WTC11 (cell line): Measurements from ENCODE around the gene ARL8A. TPM values are rescaled to one million over a fixed set of nuclear protein-coding genes. Genes with fewer than 3 reads are reported as not detected.
"Not testable (repeated sequence)": the region's sequence is repeated elsewhere in the genome, so short reads cannot be mapped to it uniquely, and the experiment has no call there.

ENCODE experiments used
- ATAC-seq: fragments of 200-7000 bp; cut with Tn5 transposase; 2 replicates; pipeline ENCODE4 v1.10.0; 2021; ENCODE audit warnings: mild to moderate bottlenecking, moderate library complexity
- CTCF ChIA-PET: fragments of 300-600 bp; sonication (Branson Sonifier 250); formaldehyde crosslinking; loops from one replicate; lab custom pipeline; 2021; ENCODE audit warnings: antibody characterized with exemption; lab: Charles Lee
- POLR2A ChIA-PET: fragments of 350-600 bp; sonication (Branson Sonifier 250); formaldehyde crosslinking; loops from one replicate; lab custom pipeline; 2021; ENCODE audit warnings: antibody characterized with exemption; lab: Charles Lee
- DNase-seq: peaks from one replicate; pipeline ENCODE4 v3.0.0; 2021; ENCODE audit warnings: low spot score
- H3K27ac Mint-ChIP-seq: 2 replicates; pipeline ENCODE4 v1.8.0; 2021; ENCODE audit warnings: mixed read lengths
- H3K27me3 Mint-ChIP-seq: 2 replicates; pipeline ENCODE4 v1.8.0; 2021; ENCODE audit warnings: low read depth, mild to moderate bottlenecking, moderate library complexity, mixed read lengths
- H3K36me3 Mint-ChIP-seq: 2 replicates; pipeline ENCODE4 v1.8.0; 2021; ENCODE audit warnings: mixed read lengths
- H3K4me1 Mint-ChIP-seq: 2 replicates; pipeline ENCODE4 v1.8.0; 2022; ENCODE audit warnings: mixed read lengths
- H3K4me3 Mint-ChIP-seq: 2 replicates; pipeline ENCODE4 v1.8.0; 2021; ENCODE audit warnings: mild to moderate bottlenecking, moderate library complexity, mixed read lengths
- H3K9me3 Mint-ChIP-seq: 2 replicates; pipeline ENCODE4 v1.8.0; 2021; ENCODE audit warnings: mixed read lengths
- CREM ChIP-seq: sonication (generic); formaldehyde crosslinking; IDR thresholded peaks from 2 replicates; pipeline ENCODE4 v1.8.1; 2022; ENCODE audit warnings: mild to moderate bottlenecking, missing genetic modification reagents, moderate library complexity
- FOXP4 ChIP-seq: sonication (generic); formaldehyde crosslinking; IDR thresholded peaks from 2 replicates; pipeline ENCODE4 v1.8.0; 2022; ENCODE audit warnings: mild to moderate bottlenecking, missing genetic modification reagents
- GABPB1 ChIP-seq: sonication (generic); formaldehyde crosslinking; IDR thresholded peaks from 2 replicates; pipeline ENCODE4 v1.8.1; 2023; ENCODE audit warnings: mild to moderate bottlenecking, missing genetic modification reagents
- GTF2I ChIP-seq: fragments of 250-450 bp; sonication (Bioruptor Pico); conservative IDR thresholded peaks from 2 replicates; pipeline ENCODE4 v1.4.0; 2021; ENCODE audit warnings: mild to moderate bottlenecking
- IRF1 ChIP-seq: sonication (generic); formaldehyde crosslinking; IDR thresholded peaks from 2 replicates; pipeline ENCODE4 v1.8.0; 2023; ENCODE audit warnings: missing genetic modification reagents
- MLX ChIP-seq: sonication (generic); formaldehyde crosslinking; IDR thresholded peaks from 2 replicates; pipeline ENCODE4 v1.8.1; 2023; ENCODE audit warnings: mild to moderate bottlenecking, missing genetic modification reagents, moderate library complexity
- NR1H2 ChIP-seq: sonication (generic); formaldehyde crosslinking; IDR thresholded peaks from 2 replicates; pipeline ENCODE4 v1.9.0; 2021; ENCODE audit warnings: mild to moderate bottlenecking, moderate library complexity, missing genetic modification reagents
- PRDM15 ChIP-seq: sonication (generic); formaldehyde crosslinking; IDR thresholded peaks from 2 replicates; pipeline ENCODE4 v1.8.0; 2022; ENCODE audit warnings: missing genetic modification reagents
- SMAD3 ChIP-seq: sonication (generic); formaldehyde crosslinking; IDR thresholded peaks from 2 replicates; pipeline ENCODE4 v1.8.0; 2022; ENCODE audit warnings: missing genetic modification reagents, mild to moderate bottlenecking, borderline replicate concordance
- SMAD4 ChIP-seq: sonication (generic); formaldehyde crosslinking; IDR thresholded peaks from 2 replicates; pipeline ENCODE4 v1.8.0; 2022; ENCODE audit warnings: mild to moderate bottlenecking, missing genetic modification reagents
- USF1 ChIP-seq: sonication (generic); formaldehyde crosslinking; IDR thresholded peaks from 2 replicates; pipeline ENCODE4 v1.8.0; 2022; ENCODE audit warnings: mild to moderate bottlenecking, missing genetic modification reagents
- ZNF138 ChIP-seq: sonication (generic); formaldehyde crosslinking; conservative IDR thresholded peaks from 2 replicates; pipeline ENCODE4 v1.8.1; 2022; ENCODE audit warnings: mild to moderate bottlenecking, moderate library complexity, missing genetic modification reagents
- ZNF317 ChIP-seq: sonication (generic); formaldehyde crosslinking; IDR thresholded peaks from 2 replicates; pipeline ENCODE4 v1.8.1; 2023; ENCODE audit warnings: low read depth, mild to moderate bottlenecking, moderate library complexity, missing genetic modification reagents, borderline replicate concordance
- ZNF416 ChIP-seq: fragments of 250-450 bp; sonication (Bioruptor Pico); IDR thresholded peaks from 2 replicates; pipeline ENCODE4 v1.9.0; 2021; ENCODE audit warnings: mild to moderate bottlenecking, inconsistent platforms
- total RNA-seq: library from RNA; stranded (reverse); gene quantifications from 3 replicates; pipeline ENCODE4 v1.2.3, GENCODE V29; 2021

ARL8A gene
- total RNA-seq, 1 experiment from 2014 or later: 47.2 TPM

- no peak for TF ChIP-seq IRF1
- TF ChIP-seq, all 79 proteins: peak for 0
These were observed 26.2 kb upstream of the ARL8A start (continued) for GRCh38 chr1:202170726-202171125.

- Mint-ChIP-seq H3K36me3 (no peaks in the 10 kb centered on the region), H3K27me3 (no peaks in the 10 kb centered on the region), H3K4me1 (peaks cover 12% of the 10 kb centered on the region), H3K27ac (no peak overlapping the region), H3K9me3 (no peaks in the 10 kb centered on the region), H3K4me3 (no peak overlapping the region)
- ATAC-seq (no peak), DNase-seq (no peak)
- ChIA-PET POLR2A (no interaction called here), CTCF (no interaction called here)
- TF ChIP-seq MLX (CRISPR knock-in tag) (no peak), GABPB1 (no peak), FOXP4 (CRISPR knock-in tag) (no peak), SMAD3 (CRISPR knock-in tag) (no peak), USF1 (CRISPR knock-in tag) (no peak), GTF2I (no peak), NR1H2 (CRISPR knock-in tag) (no peak), CREM (CRISPR knock-in tag) (no peak), ZNF416 (no peak), ZNF138 (CRISPR knock-in tag) (no peak), SMAD4 (CRISPR knock-in tag) (no peak), IRF1 (no peak)
These were observed 24.3 kb upstream of the ARL8A start for GRCh38 chr1:202168861-202169260.

GRCh38 chr1:202167708-202168415, 23.3 kb upstream of the ARL8A start:
- POLR2A ChIA-PET: no interaction called here
- ATAC-seq (peak; percentile 24), DNase-seq (no peak)
- Mint-ChIP-seq H3K27me3 (no peaks in the 10 kb centered on the region), H3K27ac (no peak overlapping the region), H3K4me3 (no peak overlapping the region), H3K36me3 (no peaks in the 10 kb centered on the region), H3K9me3 (no peaks in the 10 kb centered on the region), H3K4me1 (peaks cover 16% of the 10 kb centered on the region)
- TF ChIP-seq ZNF317 (CRISPR knock-in tag) (no peak), PRDM15 (CRISPR knock-in tag) (peak; percentile 67)
- CTCF ChIA-PET: interaction anchor here (6.0 kb wide), 1 partner anchor 13 kb away, joined by 73 read pairs; no protein-coding TSS in a partner anchor

GRCh38 chr1:202167054-202167453, 22.5 kb upstream of the ARL8A start:
- POLR2A ChIA-PET, H3K4me3 Mint-ChIP-seq, H3K9me3 Mint-ChIP-seq, ATAC-seq, H3K27me3 Mint-ChIP-seq, H3K36me3 Mint-ChIP-seq, DNase-seq, H3K27ac Mint-ChIP-seq: not testable (repeated sequence)
- CTCF ChIA-PET: interaction anchor here (6.0 kb wide), 1 partner anchor 12 kb away, joined by 73 read pairs; no protein-coding TSS in a partner anchor
- peaks cover 23% of the 10 kb centered on the region for H3K4me1 Mint-ChIP-seq
